Hematopoietic multipotent progenitor cell treated with erythropoietin and hydrocortisone succinate and interleukin-3 and kit ligand, for 4 days (in vitro differentiated cells): ENCODE results near the gene RGS14.
"Not testable (repeated sequence)": the region's sequence is repeated elsewhere in the genome, so short reads cannot be mapped to it uniquely, and the experiment has no call there.

Source experiments
- DNase-seq: peaks from one replicate; pipeline ENCODE4 v3.0.0-alpha.2; 2015

RGS14 gene

GRCh38 chr5:177409043-177409801, 51.5 kb downstream of the RGS14 start, which contains the start of gene F12:
Gene F12, minus strand, starts transcription at chr5:177409564. Its CDS starts 37 bp downstream, at chr5:177409527.
- DNase-seq: no peak

GRCh38 chr5:177410575-177410974, 52.9 kb downstream of the RGS14 start:
- DNase-seq: peak; percentile 51

GRCh38 chr5:177412603-177413233, 55.0 kb downstream of the RGS14 start:
- no peak for DNase-seq

GRCh38 chr5:177414481-177414880, 56.8 kb downstream of the RGS14 start:
- DNase-seq: no peak

GRCh38 chr5:177417081-177417480, 59.4 kb downstream of the RGS14 start:
- DNase-seq: not testable (repeated sequence)

- no peak for DNase-seq
These were observed 61.3 kb downstream of the RGS14 start for GRCh38 chr5:177419046-177419445.

- DNase-seq: not testable (repeated sequence)
These were observed 62.7 kb downstream of the RGS14 start for GRCh38 chr5:177420472-177420871.

- no peak for DNase-seq
These were observed 63.5 kb downstream of the RGS14 start for GRCh38 chr5:177421062-177421798.
